ENCODE measurements around the gene PLCB1.

The PLCB1 gene

GRCh38 chr20:8226106-8226505, 94.0 kb downstream of the PLCB1 start:
- TF ChIP-seq, protein P1, sequence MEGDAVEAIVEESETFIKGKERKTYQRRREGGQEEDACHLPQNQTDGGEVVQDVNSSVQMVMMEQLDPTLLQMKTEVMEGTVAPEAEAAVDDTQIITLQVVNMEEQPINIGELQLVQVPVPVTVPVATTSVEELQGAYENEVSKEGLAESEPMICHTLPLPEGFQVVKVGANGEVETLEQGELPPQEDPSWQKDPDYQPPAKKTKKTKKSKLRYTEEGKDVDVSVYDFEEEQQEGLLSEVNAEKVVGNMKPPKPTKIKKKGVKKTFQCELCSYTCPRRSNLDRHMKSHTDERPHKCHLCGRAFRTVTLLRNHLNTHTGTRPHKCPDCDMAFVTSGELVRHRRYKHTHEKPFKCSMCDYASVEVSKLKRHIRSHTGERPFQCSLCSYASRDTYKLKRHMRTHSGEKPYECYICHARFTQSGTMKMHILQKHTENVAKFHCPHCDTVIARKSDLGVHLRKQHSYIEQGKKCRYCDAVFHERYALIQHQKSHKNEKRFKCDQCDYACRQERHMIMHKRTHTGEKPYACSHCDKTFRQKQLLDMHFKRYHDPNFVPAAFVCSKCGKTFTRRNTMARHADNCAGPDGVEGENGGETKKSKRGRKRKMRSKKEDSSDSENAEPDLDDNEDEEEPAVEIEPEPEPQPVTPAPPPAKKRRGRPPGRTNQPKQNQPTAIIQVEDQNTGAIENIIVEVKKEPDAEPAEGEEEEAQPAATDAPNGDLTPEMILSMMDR (IDR thresholded peaks at IDR 0.05; ENCODE audit: low read depth, low read length, poor library complexity, severe bottlenecking): no peak
- TF ChIP-seq EZH2phosphoT487 (IDR thresholded peaks at IDR 0.05; ENCODE audit: borderline replicate concordance, low read length): no peak

DNA sequence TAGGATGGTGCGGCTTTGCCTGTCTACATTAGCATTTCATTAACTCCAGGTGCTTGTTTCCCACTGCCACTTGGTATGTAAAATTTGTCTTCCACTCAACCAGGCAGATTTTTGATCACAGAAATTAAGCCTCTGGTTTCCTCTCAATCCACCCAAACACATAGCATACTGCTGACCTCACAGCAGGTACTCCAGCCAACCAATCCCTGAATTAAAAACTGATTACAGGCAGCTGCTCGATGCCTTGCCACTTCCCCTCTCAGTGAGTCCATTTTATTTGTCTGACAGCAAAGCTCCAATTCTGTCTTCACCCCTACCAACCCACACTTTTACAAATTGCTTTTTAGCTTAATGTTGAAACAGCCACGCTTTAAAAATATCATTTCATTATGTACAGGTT, 95.2 kb downstream of the PLCB1 start:
- H3K27ac ChIP-seq (ENCODE audit: low read depth, low read length): no peak overlapping the region
- H3K79me2 ChIP-seq (ENCODE audit: control insufficient read depth, low read length): no peaks in the 10 kb centered on the region
- no peaks in the 10 kb centered on the region for H3K4me1 ChIP-seq (ENCODE audit: control insufficient read depth, low read length)
- no peaks in the 10 kb centered on the region for H3K27me3 ChIP-seq (ENCODE audit: control insufficient read depth, low read length)
- no peak overlapping the region for H3K4me2 ChIP-seq (ENCODE audit: low read length)
- no peaks in the 10 kb centered on the region for H3K36me3 ChIP-seq (ENCODE audit: control insufficient read depth, low read length)
- H4K20me1 ChIP-seq (ENCODE audit: control insufficient read depth, insufficient read depth, low read depth, low read length): no peaks in the 10 kb centered on the region
- H3K9me2 ChIP-seq (replicated peaks; ENCODE audit: control insufficient read depth, low read length): no peaks in the 10 kb centered on the region; the same call in 1 of the 2 replicates
- H3F3A ChIP-seq (ENCODE audit: control insufficient read depth, insufficient read depth): no peaks in the 10 kb centered on the region
- no peak for TF ChIP-seq EZH2phosphoT487 (IDR thresholded peaks at IDR 0.05; ENCODE audit: borderline replicate concordance, low read length)
- TF ChIP-seq, protein P1 (IDR thresholded peaks at IDR 0.05; ENCODE audit: low read depth, low read length, poor library complexity, severe bottlenecking): no peak
- no peak overlapping the region for H3K4me3 ChIP-seq (ENCODE audit: low read length)
- H3K9me3 ChIP-seq (ENCODE audit: control insufficient read depth, insufficient read depth, low read length): no peaks in the 10 kb centered on the region

More at GRCh38 chr20:8226106-8226505, 94.0 kb downstream of the PLCB1 start:
- Histone ChIP-seq H3F3A (ENCODE audit: control insufficient read depth, insufficient read depth) (no peaks in the 10 kb centered on the region), H3K79me2 (ENCODE audit: control insufficient read depth, low read length) (no peaks in the 10 kb centered on the region), H3K4me3 (ENCODE audit: low read length) (no peak overlapping the region), H3K9me2 (replicated peaks; ENCODE audit: control insufficient read depth, low read length) (no peaks in the 10 kb centered on the region; the same call in 1 of the 2 replicates), H3K4me1 (ENCODE audit: control insufficient read depth, low read length) (no peaks in the 10 kb centered on the region), H3K4me2 (ENCODE audit: low read length) (no peak overlapping the region), H3K27ac (ENCODE audit: low read depth, low read length) (no peak overlapping the region), H4K20me1 (ENCODE audit: control insufficient read depth, insufficient read depth, low read depth, low read length) (no peaks in the 10 kb centered on the region), H3K27me3 (ENCODE audit: control insufficient read depth, low read length) (no peaks in the 10 kb centered on the region), H3K9me3 (ENCODE audit: control insufficient read depth, insufficient read depth, low read length) (no peaks in the 10 kb centered on the region), H3K36me3 (ENCODE audit: control insufficient read depth, low read length) (no peaks in the 10 kb centered on the region)

GRCh38 chr20:8228315-8228714, 96.2 kb downstream of the PLCB1 start:
- Histone ChIP-seq H3K4me3 (ENCODE audit: low read length) (no peak overlapping the region), H3K9me3 (ENCODE audit: control insufficient read depth, insufficient read depth, low read length) (no peaks in the 10 kb centered on the region), H3K4me2 (ENCODE audit: low read length) (no peak overlapping the region), H3K4me1 (ENCODE audit: control insufficient read depth, low read length) (no peaks in the 10 kb centered on the region), H3F3A (ENCODE audit: control insufficient read depth, insufficient read depth) (no peaks in the 10 kb centered on the region), H3K36me3 (ENCODE audit: control insufficient read depth, low read length) (no peaks in the 10 kb centered on the region), H3K27ac (ENCODE audit: low read depth, low read length) (no peak overlapping the region), H3K9me2 (replicated peaks; ENCODE audit: control insufficient read depth, low read length) (no peaks in the 10 kb centered on the region; the same call in 1 of the 2 replicates), H3K79me2 (ENCODE audit: control insufficient read depth, low read length) (no peaks in the 10 kb centered on the region), H4K20me1 (ENCODE audit: control insufficient read depth, insufficient read depth, low read depth, low read length) (no peaks in the 10 kb centered on the region), H3K27me3 (ENCODE audit: control insufficient read depth, low read length) (no peaks in the 10 kb centered on the region)
- TF ChIP-seq, protein P1 (IDR thresholded peaks at IDR 0.05; ENCODE audit: low read depth, low read length, poor library complexity, severe bottlenecking): no peak
- TF ChIP-seq EZH2phosphoT487 (IDR thresholded peaks at IDR 0.05; ENCODE audit: borderline replicate concordance, low read length): no peak
